ENCODE measurements around the gene SETSIP. TPM values are rescaled to one million over a fixed set of nuclear protein-coding genes. Genes with fewer than 3 reads are reported as not detected.

Gene SETSIP
- total and polyA plus RNA-seq, 5 donors, result not detected

Other genes starting within 250 kb of the SETSIP start
- 10 to 100 TPM; 36.4 to 52.4 (median 39.2) TPM for gene TGFBR3, start 189.3 kb downstream of the SETSIP start, total RNA-seq
- 14.5 TPM for gene TGFBR3, start 189.3 kb downstream of the SETSIP start, polyA plus RNA-seq
- gene BRDT, start 126.0 kb downstream of the SETSIP start, total RNA-seq, result not detected
- not detected for gene BRDT, start 126.0 kb downstream of the SETSIP start, polyA plus RNA-seq
- 1 to 10 TPM in 1 of 4 donors, under 1 TPM in 2, not detected in 1; 0.47 to 2.2 (median 0.69) TPM for gene EPHX4, start 45.4 kb downstream of the SETSIP start, total RNA-seq
- 1.4 TPM for gene EPHX4, start 45.4 kb downstream of the SETSIP start, polyA plus RNA-seq
- 1 to 10 TPM; 2.7 to 6.2 (median 5.3) TPM for gene BTBD8, start 4.9 kb upstream of the SETSIP start, total RNA-seq
- 1.5 TPM for gene BTBD8, start 4.9 kb upstream of the SETSIP start, polyA plus RNA-seq
- not detected for gene C1orf146, start 142.5 kb upstream of the SETSIP start, total RNA-seq
- not detected for gene C1orf146, start 142.5 kb upstream of the SETSIP start, polyA plus RNA-seq
- gene GLMN, start 223.6 kb upstream of the SETSIP start, total RNA-seq, result 1 to 10 TPM; 6.3 to 6.9 (median 6.6) TPM
- gene GLMN, start 223.6 kb upstream of the SETSIP start, polyA plus RNA-seq, result 6.9 TPM
- 10 to 100 TPM; 23.0 to 31.1 (median 27.3) TPM for gene RPAP2, start 223.6 kb upstream of the SETSIP start, total RNA-seq
- gene RPAP2, start 223.6 kb upstream of the SETSIP start, polyA plus RNA-seq, result 9.0 TPM